Neuronal stem cell (in vitro differentiated cells): ENCODE measurements around the gene CLEC17A.

Experiments used
- DNase-seq: peaks from one replicate; pipeline ENCODE4 v3.0.0-alpha.2; 2013; ENCODE audit warnings: low spot score
- H2AFZ ChIP-seq: one replicate; pipeline ENCODE4 v1.6.1; 2013; ENCODE audit warnings: mild to moderate bottlenecking, low read length, inconsistent platforms
- H2AK5ac ChIP-seq: 2 replicates; pipeline ENCODE4 v1.6.1; 2013; ENCODE audit warnings: low read depth, mild to moderate bottlenecking, inconsistent platforms, low read length, moderate library complexity, mixed read lengths
- H2BK120ac ChIP-seq: 2 replicates; pipeline ENCODE4 v1.6.1; 2013; ENCODE audit warnings: low read depth, mild to moderate bottlenecking, inconsistent platforms, low read length, moderate library complexity, mixed read lengths
- H2BK12ac ChIP-seq: one replicate; pipeline ENCODE4 v1.6.1; 2013; ENCODE audit warnings: low read length, inconsistent platforms
- H2BK15ac ChIP-seq: 2 replicates; pipeline ENCODE4 v1.6.1; 2013; ENCODE audit warnings: mild to moderate bottlenecking, low read length, inconsistent platforms, mixed read lengths
- H2BK5ac ChIP-seq: one replicate; pipeline ENCODE4 v1.6.1; 2013; ENCODE audit warnings: inconsistent platforms, mild to moderate bottlenecking, low read length, moderate library complexity
- H3K14ac ChIP-seq: one replicate; pipeline ENCODE4 v1.6.1; 2013; ENCODE audit warnings: low read length, inconsistent platforms
- H3K18ac ChIP-seq: 2 replicates; pipeline ENCODE4 v1.6.1; 2013; ENCODE audit warnings: low read length, inconsistent platforms
- H3K23ac ChIP-seq: 2 replicates; pipeline ENCODE4 v1.6.1; 2013; ENCODE audit warnings: low read depth, mild to moderate bottlenecking, mixed read lengths, low read length, inconsistent platforms; ENCODE audit not compliant: poor library complexity
- H3K27ac ChIP-seq: replicated peaks from 3 replicates; pipeline ENCODE4 v1.5.1; 2013; ENCODE audit warnings: low read length, inconsistent platforms
- H3K27me3 ChIP-seq, 3 experiments: 2 replicates each; pipeline ENCODE4 v1.6.1; 2013; ENCODE audit warnings: low read length in 3 of 3, mild to moderate bottlenecking in 2 of 3, inconsistent platforms in 1 of 3, low read depth in 1 of 3, mixed read lengths in 1 of 3, moderate library complexity in 1 of 3; ENCODE audit not compliant: control insufficient read depth in 3 of 3, insufficient read depth in 3 of 3
- H3K36me3 ChIP-seq, 2 donors: replicated peaks in 1 of 2; 2 replicates each; pipeline ENCODE4 v1.6.1; 2013; ENCODE audit warnings: low read length in 2 of 2; ENCODE audit not compliant: control insufficient read depth in 2 of 2, insufficient read depth in 2 of 2
- H3K4ac ChIP-seq: 2 replicates; pipeline ENCODE4 v1.6.1; 2013; ENCODE audit warnings: inconsistent platforms, mild to moderate bottlenecking, low read length, moderate library complexity
- H3K4me1 ChIP-seq, 2 donors: 1 replicate in 1 of 2; 2 replicates in 1 of 2; pipeline ENCODE4 v1.6.1; 2013; ENCODE audit warnings: low read length in 2 of 2, low read depth in 1 of 2; ENCODE audit not compliant: control insufficient read depth in 2 of 2, insufficient read depth in 1 of 2
- H3K4me2 ChIP-seq: one replicate; pipeline ENCODE4 v1.6.1; 2013; ENCODE audit warnings: mild to moderate bottlenecking, low read length, inconsistent platforms; ENCODE audit not compliant: insufficient read depth, poor library complexity, severe bottlenecking
- H3K4me3 ChIP-seq, 2 donors: 2 replicates each; pipeline ENCODE4 v1.5.1; 2013; ENCODE audit warnings: low read length in 2 of 2, mild to moderate bottlenecking in 2 of 2, inconsistent platforms in 1 of 2, moderate library complexity in 1 of 2
- H3K79me1 ChIP-seq: one replicate; pipeline ENCODE4 v1.6.1; 2013; ENCODE audit warnings: low read depth, mild to moderate bottlenecking, inconsistent platforms, low read length, moderate library complexity
- H3K9ac ChIP-seq: one replicate; pipeline ENCODE4 v1.6.1; 2013; ENCODE audit warnings: mild to moderate bottlenecking, low read depth, low read length, inconsistent platforms; ENCODE audit not compliant: poor library complexity
- H3K9me3 ChIP-seq, 2 donors: replicated peaks in 1 of 2; 2 replicates each; pipeline versions ENCODE3 to v1.6.1; 2013; ENCODE audit warnings: low read length in 2 of 2, mild to moderate bottlenecking in 2 of 2, inconsistent platforms in 1 of 2, low read depth in 1 of 2, mixed read lengths in 1 of 2, moderate library complexity in 1 of 2; ENCODE audit not compliant: control insufficient read depth in 2 of 2, insufficient read depth in 1 of 2
- H4K8ac ChIP-seq: one replicate; pipeline ENCODE4 v1.6.1; 2013; ENCODE audit warnings: low read depth, mild to moderate bottlenecking, inconsistent platforms, low read length, moderate library complexity
- H4K91ac ChIP-seq: one replicate; pipeline ENCODE4 v1.6.1; 2013; ENCODE audit warnings: low read length, low read depth, mild to moderate bottlenecking, inconsistent platforms; ENCODE audit not compliant: poor library complexity
- WGBS, 2 donors: extraction: QIAGEN DNeasy Blood & Tissue Kit; methylation state at CpG; one replicate each; pipeline ENCODE4 v1.1.7; 2013; ENCODE audit warnings: missing lambda C conversion rate in 2 of 2, mixed read lengths in 1 of 2; ENCODE audit not compliant: insufficient read length in 2 of 2, insufficient replicate concordance in 1 of 2; ENCODE audit errors: extremely low coverage in 2 of 2; 5-methylcytosine and 5-hydroxymethylcytosine counted together

The CLEC17A gene

DNA sequence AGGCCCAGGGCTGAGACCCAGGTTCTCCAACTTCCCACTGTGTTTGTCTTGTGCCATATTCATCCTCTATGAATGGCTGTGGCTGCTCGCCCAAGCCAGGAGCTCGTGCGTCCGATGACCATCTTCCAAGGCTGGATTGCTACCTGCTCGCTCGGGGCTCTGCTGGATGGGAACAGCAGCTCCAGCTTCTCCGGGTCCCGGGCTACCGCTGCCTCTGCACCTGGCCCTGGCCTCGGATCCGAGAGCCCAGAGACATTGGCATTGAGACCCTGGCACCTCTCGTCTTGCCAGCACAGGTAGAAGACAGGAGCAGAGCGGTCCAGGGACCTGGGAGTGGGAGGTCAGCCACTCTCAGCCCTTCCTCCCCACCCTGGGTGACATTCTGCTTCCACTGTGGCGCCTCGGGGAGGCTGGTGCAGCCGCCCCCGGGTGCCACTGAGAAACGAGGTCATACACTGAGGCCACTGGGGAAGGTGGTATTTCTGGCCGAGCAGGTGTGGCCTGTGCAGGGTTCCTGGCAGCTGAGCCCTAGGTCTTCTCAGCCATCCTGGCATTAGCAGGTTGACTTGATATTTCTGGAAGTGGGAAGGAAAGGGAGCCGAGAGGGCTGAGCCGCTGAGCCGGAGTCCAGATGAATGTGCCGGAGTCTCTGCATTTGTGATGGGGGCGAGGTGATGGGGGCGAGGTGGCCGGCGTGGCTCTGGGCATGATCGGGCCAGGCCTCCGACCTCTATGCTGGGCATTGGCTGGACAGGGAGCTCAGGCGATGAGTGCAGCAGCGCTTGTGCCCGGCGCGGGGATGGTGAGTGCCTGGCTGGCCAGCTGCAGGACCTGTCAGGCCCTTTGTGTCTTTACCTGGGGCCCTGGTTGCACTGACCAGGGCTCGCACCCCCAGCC is 29.6 kb upstream of the CLEC17A start:
- Histone ChIP-seq H4K91ac (no peak overlapping the region), H2AK5ac (peak overlapping the region; percentile 75), H3K9me3 (no peaks in the 10 kb centered on the region), H2BK15ac (no peak overlapping the region), H3K4me1 (peaks cover 2 to 11% of the 10 kb centered on the region in 2 donors), H3K4me2 (no peak overlapping the region), H3K79me1 (peaks cover 30% of the 10 kb centered on the region), H4K8ac (peak overlapping the region; percentile 17), H3K36me3 (peaks cover 6 to 19% of the 10 kb centered on the region in 2 donors), H3K18ac (no peak overlapping the region), H3K4ac (no peak overlapping the region), H2BK12ac (no peak overlapping the region), H2BK5ac (no peak overlapping the region), H3K27ac (no peak overlapping the region), H3K23ac (no peak overlapping the region), H2AFZ (no peak overlapping the region), H2BK120ac (no peak overlapping the region), H3K14ac (peak overlapping the region; percentile 31), H3K9ac (no peak overlapping the region), H3K4me3 (no peak overlapping the region), H3K27me3 (no peaks in the 10 kb centered on the region)
- WGBS, 2 donors: no CpG with 5 or more reads among the region's 35 CpGs
- no peak for DNase-seq

DNA sequence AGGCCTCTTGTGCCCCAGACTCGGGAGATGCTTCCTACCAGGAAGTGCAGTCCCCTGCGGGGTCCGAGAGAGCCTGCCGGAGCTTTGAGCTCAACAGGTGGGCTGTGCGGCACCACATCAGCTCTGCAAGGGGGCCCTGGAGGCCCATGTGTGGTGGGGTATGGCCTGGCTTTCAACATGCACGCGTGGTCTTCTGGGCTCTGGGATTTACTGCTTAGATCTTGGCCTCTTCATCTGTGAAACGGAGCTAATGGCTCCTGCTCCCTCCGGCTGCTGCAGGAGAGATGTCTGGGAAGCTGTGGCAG is 29.0 kb upstream of the CLEC17A start:
- no peak overlapping the region for H3K27ac ChIP-seq
- H3K9me3 ChIP-seq: no peaks in the 10 kb centered on the region
- no peak overlapping the region for H2BK120ac ChIP-seq
- H4K8ac ChIP-seq: no peak overlapping the region
- no peak overlapping the region for H3K4ac ChIP-seq
- no peak overlapping the region for H3K4me3 ChIP-seq
- no peak overlapping the region for H2BK12ac ChIP-seq
- H2BK15ac ChIP-seq: no peak overlapping the region
- WGBS, 2 donors: no CpG with 5 or more reads among the region's 9 CpGs
- no peak overlapping the region for H3K23ac ChIP-seq
- no peak overlapping the region for H2AK5ac ChIP-seq
- no peak overlapping the region for H3K14ac ChIP-seq
- H3K79me1 ChIP-seq: peaks cover 36% of the 10 kb centered on the region
- no peak for DNase-seq
- H2AFZ ChIP-seq: no peak overlapping the region
- no peaks in the 10 kb centered on the region for H3K27me3 ChIP-seq
- H3K36me3 ChIP-seq: peaks cover 4 to 13% of the 10 kb centered on the region in 2 donors
- H3K4me1 ChIP-seq: peaks cover 2 to 11% of the 10 kb centered on the region in 2 donors
- peak overlapping the region; percentile 37 for H3K9ac ChIP-seq
- H4K91ac ChIP-seq: no peak overlapping the region
- H3K18ac ChIP-seq: no peak overlapping the region
- no peak overlapping the region for H2BK5ac ChIP-seq
- H3K4me2 ChIP-seq: no peak overlapping the region

DNA sequence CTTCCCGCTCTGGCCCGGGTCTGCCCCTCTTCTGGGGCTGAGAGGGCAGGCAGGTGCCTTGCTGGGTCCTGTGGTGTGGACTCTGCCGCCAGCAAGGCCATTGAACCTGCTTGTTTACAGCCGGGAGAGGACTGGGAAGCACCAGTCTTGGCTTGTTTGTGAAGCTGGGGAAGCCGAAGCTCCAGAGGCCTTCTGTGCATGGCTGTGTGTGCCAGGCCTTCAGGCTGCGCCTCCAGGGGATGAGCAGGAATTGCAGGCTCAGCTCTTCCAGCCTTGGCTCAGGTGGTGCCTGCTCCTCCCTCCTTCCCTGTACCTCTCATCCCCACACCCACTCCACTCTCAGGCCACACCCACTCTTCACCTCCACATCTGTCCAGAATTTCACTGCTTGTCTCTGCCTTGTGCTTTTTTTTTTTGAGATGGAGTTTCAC is 28.5 kb upstream of the CLEC17A start:
- Histone ChIP-seq H3K27me3 (no peaks in the 10 kb centered on the region), H2AFZ (no peak overlapping the region), H2BK5ac (no peak overlapping the region), H3K9me3 (no peaks in the 10 kb centered on the region), H2BK15ac (no peak overlapping the region), H3K4me3 (no peak overlapping the region), H3K4me1 (peaks cover 2 to 11% of the 10 kb centered on the region in 2 donors), H3K9ac (no peak overlapping the region), H2AK5ac (no peak overlapping the region), H3K4ac (no peak overlapping the region), H3K27ac (no peak overlapping the region), H2BK120ac (no peak overlapping the region), H2BK12ac (no peak overlapping the region), H3K79me1 (peaks cover 36% of the 10 kb centered on the region), H3K23ac (no peak overlapping the region), H3K18ac (peak overlapping the region; percentile 72), H3K36me3 (peaks cover 4 to 8% of the 10 kb centered on the region in 2 donors), H4K8ac (no peak overlapping the region), H3K4me2 (no peak overlapping the region), H3K14ac (no peak overlapping the region), H4K91ac (no peak overlapping the region)
- no peak for DNase-seq
- no CpG with 5 or more reads among the region's 6 CpGs for WGBS, 2 donors

DNA sequence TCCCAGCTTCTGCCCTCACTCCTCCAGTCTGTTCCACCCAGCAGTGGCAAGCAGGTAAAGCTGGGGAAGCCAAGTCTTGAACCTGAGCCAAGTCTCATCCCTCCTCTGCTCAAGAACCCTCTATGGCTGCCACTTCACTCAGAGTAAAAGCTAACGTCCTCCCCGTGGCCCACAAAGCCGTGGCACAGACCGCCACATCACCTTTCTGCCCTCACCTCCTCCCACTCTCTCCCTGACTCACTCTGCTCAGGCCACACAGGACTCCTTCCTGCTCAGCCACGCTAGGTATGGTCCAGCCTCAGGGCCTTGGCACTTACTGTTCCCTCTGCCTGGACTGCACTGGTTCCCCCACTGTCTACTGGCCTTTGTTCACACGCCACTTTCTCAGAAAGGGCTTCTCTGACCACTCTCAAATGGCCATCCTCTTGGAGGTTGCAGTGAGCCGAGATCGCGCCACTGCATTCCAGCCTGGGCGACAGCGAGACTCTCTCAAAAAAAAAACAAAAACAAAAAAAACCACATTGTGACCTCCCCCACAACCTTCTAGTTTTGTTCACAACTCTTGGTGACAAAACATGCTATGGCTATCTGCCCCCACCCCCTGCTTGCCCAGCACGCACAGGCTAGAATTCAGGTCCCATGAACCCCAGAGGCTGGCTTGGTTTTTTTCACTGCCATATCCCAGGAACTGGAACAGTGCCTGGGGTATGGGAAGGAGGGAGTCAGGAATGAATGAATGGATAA is 26.8 kb upstream of the CLEC17A start:
- no peak overlapping the region for H3K23ac ChIP-seq
- H3K36me3 ChIP-seq: peaks cover 0 to 4% of the 10 kb centered on the region in 2 donors
- H3K4ac ChIP-seq: no peak overlapping the region
- no peaks in the 10 kb centered on the region for H3K9me3 ChIP-seq
- H2BK12ac ChIP-seq: no peak overlapping the region
- no peak for DNase-seq
- no peak overlapping the region for H4K8ac ChIP-seq
- H3K79me1 ChIP-seq: peaks cover 44% of the 10 kb centered on the region
- H2AFZ ChIP-seq: no peak overlapping the region
- no peak overlapping the region for H2AK5ac ChIP-seq
- H3K4me3 ChIP-seq: peak overlapping the region in 1 of 2 donors; percentile 4
- peak overlapping the region; percentile 27 for H2BK5ac ChIP-seq
- no peak overlapping the region for H3K27ac ChIP-seq
- H3K18ac ChIP-seq: no peak overlapping the region
- no peak overlapping the region for H4K91ac ChIP-seq
- no peaks in the 10 kb centered on the region for H3K27me3 ChIP-seq
- H3K9ac ChIP-seq: peak overlapping the region; percentile 33
- H2BK120ac ChIP-seq: no peak overlapping the region
- WGBS, 2 donors: no CpG with 5 or more reads among the region's 12 CpGs
- H3K4me1 ChIP-seq: peaks cover 13 to 14% of the 10 kb centered on the region in 2 donors
- no peak overlapping the region for H2BK15ac ChIP-seq
- H3K4me2 ChIP-seq: no peak overlapping the region
- H3K14ac ChIP-seq: peak overlapping the region; percentile 66
